GM21423 (cell line): ENCODE data around the gene UBN1.
"Not testable (repeated sequence)": the region's sequence is repeated elsewhere in the genome, so short reads cannot be mapped to it uniquely, and the experiment has no call there.

ENCODE experiments used
- ATAC-seq: cut with Tn5 transposase; IDR thresholded peaks from one replicate; pipeline ENCODE4 v1.9.1; 2021; ENCODE audit warnings: mild to moderate bottlenecking, moderate library complexity; ENCODE audit not compliant: unreplicated experiment

UBN1 gene

DNA sequence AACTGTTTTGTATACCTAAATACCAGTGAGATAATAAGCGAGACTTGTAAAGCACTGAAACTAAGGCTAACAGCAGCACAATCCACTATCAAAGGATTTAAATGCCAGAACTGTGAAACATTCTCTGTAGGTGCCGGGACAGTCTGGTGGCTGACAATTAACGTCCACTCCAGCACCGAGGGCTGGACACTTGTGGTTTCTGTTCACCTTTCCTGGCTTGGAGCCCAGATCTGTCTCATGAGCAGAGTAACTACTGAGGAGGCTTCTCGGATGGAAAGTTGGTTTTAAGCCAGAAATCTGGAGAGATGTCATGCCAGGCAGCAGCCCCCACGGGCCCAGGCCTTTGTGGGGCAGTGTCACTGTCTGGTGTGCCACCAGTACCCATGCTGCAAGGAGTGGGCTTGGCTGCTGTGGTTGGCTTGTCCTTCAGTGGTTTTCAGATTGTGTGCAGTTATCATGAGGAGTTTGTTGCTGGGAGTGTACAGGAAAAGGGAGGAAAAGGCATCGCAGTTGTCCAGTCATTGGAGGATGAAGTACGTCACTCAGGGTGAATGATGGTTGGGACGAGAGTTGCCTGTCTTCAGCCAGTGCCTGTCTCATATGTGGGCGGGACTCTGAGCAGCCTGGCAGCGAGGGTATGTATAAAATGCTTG, 35.5 kb downstream of the UBN1 start:
- ATAC-seq: no peak

DNA sequence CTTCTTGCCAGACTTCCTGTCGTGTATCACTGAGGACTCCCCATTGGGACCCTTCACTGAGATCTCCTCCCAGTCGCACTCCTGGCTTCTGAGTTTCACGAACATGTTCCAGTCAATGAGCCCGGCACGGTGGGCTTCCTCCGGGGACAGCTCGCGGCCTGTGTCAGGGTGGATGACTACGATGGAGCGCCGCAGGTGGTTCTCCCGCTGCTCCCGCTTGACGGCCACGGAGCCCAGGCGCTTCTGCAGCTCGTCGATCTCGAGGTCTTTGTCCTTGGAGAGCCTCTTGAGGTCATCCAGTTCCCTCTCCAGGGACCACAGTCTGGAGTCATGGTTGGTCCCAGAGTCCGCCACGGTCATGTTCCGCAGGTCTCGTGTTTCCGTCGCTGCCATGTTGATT, 36.2 kb downstream of the UBN1 start:
- ATAC-seq: no peak

DNA sequence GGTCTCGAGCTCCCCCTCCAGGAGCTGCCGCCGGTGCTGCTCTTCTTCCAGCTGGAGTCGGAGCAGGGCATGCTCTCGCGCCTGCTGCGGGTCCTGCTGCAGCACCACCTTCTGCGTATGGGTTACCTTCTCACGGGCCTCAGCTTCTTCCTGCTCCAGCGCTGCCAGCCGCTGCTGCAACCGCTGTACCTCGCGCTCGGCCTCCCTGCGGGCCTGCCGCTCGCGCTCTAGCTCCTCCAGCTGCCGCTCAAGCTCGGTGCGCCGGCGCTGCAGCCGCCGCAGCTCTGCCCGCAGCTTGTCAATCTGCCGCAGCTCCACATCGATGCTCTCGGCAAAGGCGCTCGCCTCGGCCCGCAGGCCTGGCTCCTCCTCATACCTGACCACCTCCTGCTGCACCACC, 36.9 kb downstream of the UBN1 start:
- ATAC-seq: no peak

GRCh38 chr16:4884972-4885874, 37.9 kb downstream of the UBN1 start:
- ATAC-seq: no peak

GRCh38 chr16:4886151-4886550, 38.9 kb downstream of the UBN1 start:
- no peak for ATAC-seq

DNA sequence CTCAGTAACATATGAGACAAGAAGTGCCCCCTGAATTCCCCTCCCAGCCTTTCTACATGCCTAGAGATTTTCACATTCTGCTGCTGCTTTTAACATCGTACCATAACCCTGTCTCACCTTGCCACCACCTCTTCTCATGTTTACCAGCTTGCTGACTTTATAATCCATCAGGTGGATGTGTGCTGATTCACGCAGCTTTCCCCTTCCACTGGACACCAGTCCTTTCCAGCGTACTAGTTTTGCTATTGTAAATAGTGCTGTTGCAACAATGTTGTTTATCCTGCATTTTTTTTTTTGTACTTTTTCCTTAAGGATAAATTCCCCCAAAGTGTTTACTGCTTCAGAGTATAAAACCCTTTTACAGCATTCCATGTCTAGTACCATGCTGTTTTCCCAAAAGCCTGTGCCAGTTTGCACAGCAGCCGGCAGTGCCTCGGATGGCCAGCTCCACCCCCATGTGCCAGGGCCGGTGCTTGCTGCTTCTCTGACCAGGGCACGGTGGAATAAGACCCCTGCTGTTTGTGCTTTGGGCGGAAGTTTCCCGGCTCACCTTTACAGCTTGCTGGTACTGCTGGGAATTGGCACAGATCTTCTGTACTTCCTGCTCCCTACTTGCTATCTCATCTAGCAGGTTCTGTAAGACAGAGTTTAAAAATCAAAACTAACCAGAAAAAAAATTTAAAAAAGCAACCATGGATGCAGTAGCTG, 41.3 kb downstream of the UBN1 start:
- ATAC-seq: no peak

GRCh38 chr16:4890026-4890425, 42.7 kb downstream of the UBN1 start:
- ATAC-seq: no peak

DNA sequence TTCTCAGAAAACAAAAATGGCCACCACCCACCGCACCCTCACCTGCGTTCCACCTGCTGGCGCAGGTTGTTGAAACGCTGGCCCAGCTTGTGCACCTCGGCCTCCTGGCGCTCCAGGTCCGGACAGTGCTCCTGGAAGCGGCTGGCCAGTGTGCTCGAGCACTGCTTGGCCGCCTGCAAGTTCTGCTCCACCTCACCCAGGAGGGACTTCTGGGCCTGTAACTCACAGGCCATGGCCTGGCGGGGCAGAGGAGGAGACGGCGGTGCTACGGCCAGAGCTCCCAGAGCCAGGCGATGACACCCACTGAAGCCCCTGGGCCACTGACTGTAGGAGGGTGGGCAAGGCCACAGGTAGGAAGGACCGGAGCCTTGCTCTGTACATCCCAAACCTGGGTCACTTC, 43.4 kb downstream of the UBN1 start:
- no peak for ATAC-seq

- no peak for ATAC-seq
These were observed 44.0 kb downstream of the UBN1 start for GRCh38 chr16:4891097-4891885.

DNA sequence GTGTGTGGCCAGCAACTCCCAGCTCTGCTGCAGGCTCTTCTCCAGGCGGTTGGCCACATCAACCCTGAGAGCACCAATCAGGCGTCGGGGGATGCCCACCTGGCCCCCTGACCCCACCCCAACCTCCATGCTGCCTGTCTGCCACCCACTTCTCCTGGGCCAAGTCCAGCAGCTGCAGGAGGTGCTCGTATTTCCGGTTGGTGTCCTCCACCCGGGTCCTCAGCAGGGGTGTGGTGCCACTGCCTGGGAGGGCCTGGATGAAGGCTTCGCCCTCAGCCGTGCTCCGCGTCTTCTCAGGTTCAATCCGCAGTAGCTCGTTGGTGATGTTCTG, 44.6 kb downstream of the UBN1 start:
- ATAC-seq: no peak

- ATAC-seq: no peak
These were observed 45.3 kb downstream of the UBN1 start for GRCh38 chr16:4892361-4893102.

GRCh38 chr16:4893103-4893862, 46.0 kb downstream of the UBN1 start:
- no peak for ATAC-seq

DNA sequence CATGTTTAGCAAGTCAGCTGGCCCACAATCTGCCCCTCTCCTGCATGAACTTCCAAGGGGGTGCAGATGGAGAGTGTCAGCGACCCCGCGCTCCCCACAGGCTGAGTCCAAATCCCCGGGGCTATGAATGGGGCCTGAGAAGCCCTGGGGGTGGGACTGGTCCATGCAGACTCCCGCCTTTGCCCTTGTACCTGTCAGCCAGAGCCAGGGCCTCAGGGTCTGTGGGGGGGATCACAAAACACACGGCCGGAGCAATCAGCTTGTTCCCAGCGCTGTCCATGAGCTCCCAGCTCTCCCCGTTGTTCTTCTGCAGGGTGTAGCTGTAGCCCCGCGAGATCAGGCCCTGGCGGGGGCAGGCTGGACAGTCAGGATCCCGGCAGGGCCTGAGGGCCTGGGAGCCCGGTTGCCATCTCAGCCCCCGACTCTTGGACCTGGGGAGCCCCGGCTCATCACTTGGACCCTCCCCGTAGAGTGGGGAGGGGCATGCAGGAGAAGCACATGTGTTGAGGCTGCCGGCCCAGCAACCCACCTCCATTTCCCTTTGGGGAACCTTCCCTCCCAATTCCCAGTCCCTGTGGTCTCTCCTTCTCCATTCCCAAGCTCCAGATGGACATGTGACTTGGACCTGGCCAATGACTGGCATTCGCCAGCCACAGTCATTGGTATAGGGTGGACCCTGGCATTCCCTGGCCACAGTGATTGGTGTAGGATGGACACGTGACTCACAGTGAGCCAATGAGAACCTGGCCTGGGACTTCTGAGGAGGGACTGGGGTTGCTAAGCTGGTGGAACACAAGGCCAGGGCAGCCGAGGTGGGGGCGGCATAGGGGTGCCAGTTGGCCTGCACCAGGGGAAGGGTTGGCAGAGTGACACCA, 47.2 kb downstream of the UBN1 start:
- ATAC-seq: no peak

GRCh38 chr16:4895366-4895765, 48.1 kb downstream of the UBN1 start:
- ATAC-seq: no peak

- ATAC-seq: not testable (repeated sequence)
These were observed 49.5 kb downstream of the UBN1 start for GRCh38 chr16:4896761-4897160.

GRCh38 chr16:4897328-4897727, 50.0 kb downstream of the UBN1 start:
- no peak for ATAC-seq

GRCh38 chr16:4898811-4899473, 51.7 kb downstream of the UBN1 start:
- no peak for ATAC-seq

DNA sequence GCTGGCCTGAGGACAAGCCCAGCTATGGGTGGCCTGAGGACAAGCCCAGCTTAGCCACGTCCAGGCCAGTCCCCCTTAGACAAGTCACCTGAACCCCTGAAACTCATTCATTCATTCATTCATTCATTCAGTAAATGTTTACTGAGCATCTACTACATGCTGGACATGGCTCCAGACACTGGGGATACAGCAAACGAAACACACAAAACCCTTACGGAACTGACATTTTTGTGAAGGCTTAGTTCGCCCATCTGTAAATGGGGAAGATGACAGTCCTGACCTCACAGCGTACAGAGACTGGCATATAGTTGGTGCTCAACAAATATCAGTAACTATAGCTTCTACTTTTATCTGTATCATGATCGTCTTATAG, 52.2 kb downstream of the UBN1 start:
- ATAC-seq: no peak
